Stimulated activated CD4-positive, alpha-beta T cell treated with anti-CD3 and anti-CD28 coated beads, Interleukin-15, amount 100 ng/mL, for 1 hour (primary cell): ENCODE data around the gene SIX4.

Experiments used
- DNase-seq, 2 donors: peaks; one replicate each; pipeline ENCODE4 v3.0.0-alpha.2; 2020; ENCODE audit warnings: low read depth in 1 of 2, low spot score in 1 of 2

Gene SIX4

GRCh38 chr14:60722357-60723115 lies 1.6 kb downstream of the SIX4 start:
- DNase-seq = no peak

- DNase-seq = no peak
These were observed 2.1 kb downstream of the SIX4 start for GRCh38 chr14:60722107-60722356.

- peak; percentile 23 to 52 for DNase-seq
These were observed 2.6 kb downstream of the SIX4 start for GRCh38 chr14:60721326-60722106.

- DNase-seq = no peak
These were observed 3.2 kb downstream of the SIX4 start for GRCh38 chr14:60720962-60721325.

GRCh38 chr14:60720391-60720790 lies 3.8 kb downstream of the SIX4 start:
- DNase-seq = no peak

GRCh38 chr14:60713513-60713912 lies 10.6 kb downstream of the SIX4 start:
- no peak for DNase-seq

GRCh38 chr14:60710494-60710893 lies 13.7 kb downstream of the SIX4 start:
- DNase-seq = no peak

GRCh38 chr14:60707858-60708257 lies 16.3 kb downstream of the SIX4 start:
- DNase-seq = no peak

GRCh38 chr14:60705100-60705499 lies 19.1 kb downstream of the SIX4 start:
- DNase-seq = no peak

- no peak for DNase-seq
These were observed 23.6 kb downstream of the SIX4 start for GRCh38 chr14:60700598-60700997.

GRCh38 chr14:60695327-60695726 lies 28.8 kb downstream of the SIX4 start:
- DNase-seq = no peak

GRCh38 chr14:60691383-60692113 lies 32.6 kb downstream of the SIX4 start:
- DNase-seq = no peak

- no peak for DNase-seq
These were observed 37.3 kb downstream of the SIX4 start for GRCh38 chr14:60686865-60687264.

- DNase-seq = no peak
These were observed 39.9 kb downstream of the SIX4 start for GRCh38 chr14:60684203-60684602.

- DNase-seq = no peak
These were observed 42.9 kb downstream of the SIX4 start for GRCh38 chr14:60681271-60681670.

GRCh38 chr14:60680511-60680910 lies 43.6 kb downstream of the SIX4 start:
- DNase-seq = no peak

GRCh38 chr14:60679566-60680258 lies 44.4 kb downstream of the SIX4 start:
- no peak for DNase-seq

GRCh38 chr14:60677701-60678100 lies 46.5 kb downstream of the SIX4 start:
- DNase-seq = no peak

GRCh38 chr14:60670989-60671388 lies 53.2 kb downstream of the SIX4 start:
- DNase-seq = no peak

GRCh38 chr14:60668431-60669112 lies 55.6 kb downstream of the SIX4 start:
- no peak for DNase-seq

- DNase-seq = no peak
These were observed 59.0 kb downstream of the SIX4 start for GRCh38 chr14:60665177-60665550.
